HUES48 (cell line): Measurements from ENCODE around the gene C9orf153.

Experiments
- H3K27ac ChIP-seq: one replicate; pipeline ENCODE4 v1.7.0; 2013; ENCODE audit warnings: low read depth, low read length, inconsistent platforms
- H3K27me3 ChIP-seq: 2 replicates; pipeline ENCODE4 v1.6.1; 2013; ENCODE audit warnings: mild to moderate bottlenecking, low read length; ENCODE audit not compliant: control insufficient read depth, insufficient read depth
- H3K36me3 ChIP-seq: 2 replicates; pipeline ENCODE4 v1.6.1; 2013; ENCODE audit warnings: low read length; ENCODE audit not compliant: control insufficient read depth, insufficient read depth
- H3K4me1 ChIP-seq: 2 replicates; pipeline ENCODE4 v1.6.1; 2013; ENCODE audit warnings: mild to moderate bottlenecking, low read length; ENCODE audit not compliant: control insufficient read depth, insufficient read depth
- H3K4me3 ChIP-seq: 2 replicates; pipeline ENCODE4 v1.5.1; 2013; ENCODE audit warnings: mild to moderate bottlenecking, low read depth, low read length
- H3K9ac ChIP-seq: 2 replicates; pipeline ENCODE4 v1.6.1; 2013; ENCODE audit warnings: mild to moderate bottlenecking, low read depth, low read length, moderate library complexity
- H3K9me3 ChIP-seq: 2 replicates; pipeline ENCODE4 v1.6.1; 2013; ENCODE audit warnings: low read length; ENCODE audit not compliant: control insufficient read depth, insufficient read depth

The C9orf153 gene

DNA sequence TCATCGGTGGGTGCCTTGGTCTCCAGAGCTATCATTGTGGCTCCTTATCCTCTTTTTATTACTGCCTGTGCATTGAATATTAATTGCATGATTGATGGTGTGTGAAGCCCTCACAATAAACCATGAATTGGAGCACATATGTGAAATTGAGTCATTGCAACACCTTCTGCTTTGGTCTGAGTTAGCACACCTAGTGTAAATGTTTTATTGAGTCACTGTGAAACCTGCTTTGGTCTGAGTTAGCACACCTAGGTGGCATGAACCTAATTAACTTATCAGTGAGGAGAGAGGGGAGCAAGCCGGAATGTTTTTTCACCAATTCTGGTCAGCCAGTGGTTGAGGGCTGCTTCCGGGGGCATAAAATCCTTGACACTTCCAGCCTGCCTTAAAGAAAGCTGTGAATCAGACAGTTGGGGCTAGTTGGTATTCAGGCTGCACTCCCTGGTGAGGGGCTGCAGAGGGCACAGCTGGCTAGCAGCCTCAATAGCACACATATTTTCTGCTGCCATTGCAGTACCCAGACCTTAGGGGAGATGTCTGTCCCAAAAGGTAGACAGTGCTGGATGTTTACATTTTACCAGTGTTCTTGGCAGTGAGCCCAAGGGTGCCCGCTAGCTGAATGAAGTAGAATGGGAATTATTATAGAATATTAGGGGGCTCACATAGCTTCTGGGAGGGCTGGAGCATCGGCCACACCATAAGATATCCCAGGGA is 83.6 kb downstream of the C9orf153 start:
- Histone ChIP-seq H3K4me1 (0 out of 2 replicates have a peak, but pooled peaks cover 5% of the 10 kb centered on the region), H3K9me3 (no peaks in the 10 kb centered on the region), H3K27me3 (no peaks in the 10 kb centered on the region), H3K4me3 (no peak overlapping the region), H3K36me3 (no peaks in the 10 kb centered on the region), H3K9ac (no peak overlapping the region), H3K27ac (no peak overlapping the region)

- Histone ChIP-seq H3K27me3 (no peaks in the 10 kb centered on the region), H3K9ac (no peak overlapping the region), H3K9me3 (no peaks in the 10 kb centered on the region), H3K27ac (no peak overlapping the region), H3K4me1 (no peaks in the 10 kb centered on the region), H3K36me3 (no peaks in the 10 kb centered on the region), H3K4me3 (no peak overlapping the region)
Measured at GRCh38 chr9:86175223-86175622, 84.2 kb downstream of the C9orf153 start.
